IPS-NIHi7 (cell line): ENCODE data around the gene ANXA4.
"Not testable (repeated sequence)": the region's sequence is repeated elsewhere in the genome, so short reads cannot be mapped to it uniquely, and the experiment has no call there.

Experiments used
- DNase-seq: peaks from one replicate; pipeline ENCODE4 v3.0.0; 2012; ENCODE audit warnings: mixed read lengths; ENCODE audit errors: extremely low spot score

ANXA4 gene

DNA sequence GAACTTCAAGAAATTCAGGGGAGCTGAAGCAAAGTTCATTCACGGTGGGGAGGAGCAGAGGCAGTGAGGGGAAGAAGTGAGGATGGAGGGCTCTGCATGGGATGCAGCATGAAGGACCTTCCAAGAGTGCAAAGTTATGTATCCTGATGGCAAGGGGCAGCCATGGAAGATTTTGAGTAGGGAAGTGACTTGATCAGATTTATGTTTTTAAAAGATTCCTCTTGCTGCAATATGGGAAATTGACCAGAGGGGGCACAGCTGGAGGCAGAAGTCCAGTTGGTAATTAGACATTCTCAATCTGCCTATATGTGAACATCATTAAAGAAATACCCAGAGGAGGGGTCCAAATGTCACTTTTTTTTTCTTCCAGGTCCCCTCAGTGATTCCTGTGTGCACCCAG, 21.5 kb upstream of the ANXA4 start:
- no peak for DNase-seq

DNA sequence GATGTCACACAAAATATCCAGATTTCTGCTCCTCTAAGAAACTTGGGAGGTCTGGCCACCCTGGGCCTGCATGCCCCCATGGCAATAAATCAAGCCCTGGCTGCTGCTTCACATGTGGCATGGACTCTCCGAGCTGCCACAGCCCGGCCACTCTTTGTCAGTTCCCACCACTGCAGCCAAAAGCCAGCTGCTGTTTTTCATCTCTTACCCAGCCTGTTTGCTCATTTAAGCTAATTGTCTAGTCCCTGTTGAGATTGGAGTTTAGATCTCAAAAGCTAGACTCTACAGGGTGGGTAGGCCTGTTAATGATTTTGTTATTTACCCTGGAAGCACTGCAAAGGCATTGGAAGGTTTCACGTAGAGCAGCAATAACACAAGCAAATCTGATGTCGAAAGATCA, 20.9 kb upstream of the ANXA4 start:
- no peak for DNase-seq

DNA sequence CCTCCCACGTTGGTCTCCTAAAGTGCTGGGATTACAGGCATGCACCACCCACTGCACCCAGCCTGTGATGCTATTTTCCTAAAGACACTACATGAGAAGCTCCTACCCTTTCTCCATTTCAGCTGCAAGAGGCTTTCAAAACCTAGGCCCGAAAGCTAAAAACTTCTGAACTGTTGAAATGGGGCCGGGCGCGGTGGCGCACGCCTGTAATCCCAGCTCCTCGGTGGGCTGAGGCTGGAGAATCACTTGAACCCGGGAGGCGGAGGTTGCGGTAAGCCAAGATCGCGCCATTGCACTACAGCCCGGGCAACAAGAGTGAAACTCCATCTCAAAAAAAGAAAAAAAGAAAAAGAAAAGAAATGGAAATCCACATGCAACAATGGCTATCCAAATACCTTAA, 18.1 kb upstream of the ANXA4 start:
- DNase-seq: no peak

DNA sequence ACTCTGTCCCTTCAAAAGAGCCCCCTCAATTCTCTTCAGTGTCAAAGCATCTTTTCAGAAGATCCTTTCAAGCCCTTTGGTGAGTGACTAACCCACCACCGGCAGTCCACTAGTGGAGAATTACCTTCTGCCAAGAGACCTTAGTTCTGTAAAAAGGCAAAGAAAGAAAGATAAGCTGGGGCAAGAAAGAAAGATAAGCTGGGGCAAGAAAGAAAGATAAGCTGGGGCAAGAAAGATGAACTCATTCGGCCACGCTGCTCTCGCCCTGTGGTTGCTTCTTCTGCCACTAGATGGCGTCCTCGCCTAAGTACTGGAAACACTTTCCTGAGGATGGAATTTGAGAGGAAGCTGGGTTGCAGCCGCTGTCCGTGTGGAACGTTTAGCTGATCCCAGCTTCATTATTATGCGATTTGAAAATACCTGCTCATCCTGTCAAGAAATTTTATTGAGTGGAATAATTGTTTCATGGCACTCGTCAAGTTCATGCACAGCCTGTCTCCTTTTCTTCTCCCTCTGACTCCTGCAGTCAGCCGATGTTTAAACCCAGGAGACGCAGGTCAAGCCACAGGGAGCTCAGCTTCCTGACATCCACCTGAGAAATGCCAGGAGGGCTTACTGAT, 17.3 kb upstream of the ANXA4 start:
- peak; percentile 73 for DNase-seq

GRCh38 chr2:69725706-69726360, 16.1 kb upstream of the ANXA4 start:
- no peak for DNase-seq

- DNase-seq: no peak
Measured at GRCh38 chr2:69729266-69729665, 12.7 kb upstream of the ANXA4 start.

DNA sequence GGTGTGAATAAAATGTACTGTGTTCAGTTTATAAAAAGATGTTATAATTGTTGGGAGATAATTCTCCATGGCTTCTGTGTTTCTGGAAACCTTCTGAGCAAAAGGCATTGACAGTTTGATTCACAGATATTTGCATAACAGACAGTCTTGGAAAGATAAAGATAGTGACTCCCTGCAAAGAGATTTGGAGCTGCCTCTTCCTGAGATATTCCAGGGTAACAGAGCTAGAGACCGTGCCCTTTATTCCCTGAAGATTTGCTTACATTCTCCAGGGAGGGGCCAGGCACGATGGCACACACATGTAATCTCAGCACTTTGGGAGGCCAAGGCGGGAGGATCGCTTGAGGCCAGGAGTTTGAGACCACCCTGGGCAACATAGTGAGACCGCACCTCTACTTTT, 12.2 kb upstream of the ANXA4 start:
- no peak for DNase-seq

- DNase-seq: no peak
Measured at GRCh38 chr2:69731147-69731970, 10.6 kb upstream of the ANXA4 start.

- no peak for DNase-seq
Measured at GRCh38 chr2:69733342-69734034, 8.4 kb upstream of the ANXA4 start.

- DNase-seq: no peak
Measured at GRCh38 chr2:69734035-69734611, 7.8 kb upstream of the ANXA4 start.

- no peak for DNase-seq
Measured at GRCh38 chr2:69734854-69735544, 6.9 kb upstream of the ANXA4 start.

- no peak for DNase-seq
Measured at GRCh38 chr2:69735686-69736085, 6.2 kb upstream of the ANXA4 start.

GRCh38 chr2:69738149-69738548, 3.8 kb upstream of the ANXA4 start:
- not testable (repeated sequence) for DNase-seq

DNA sequence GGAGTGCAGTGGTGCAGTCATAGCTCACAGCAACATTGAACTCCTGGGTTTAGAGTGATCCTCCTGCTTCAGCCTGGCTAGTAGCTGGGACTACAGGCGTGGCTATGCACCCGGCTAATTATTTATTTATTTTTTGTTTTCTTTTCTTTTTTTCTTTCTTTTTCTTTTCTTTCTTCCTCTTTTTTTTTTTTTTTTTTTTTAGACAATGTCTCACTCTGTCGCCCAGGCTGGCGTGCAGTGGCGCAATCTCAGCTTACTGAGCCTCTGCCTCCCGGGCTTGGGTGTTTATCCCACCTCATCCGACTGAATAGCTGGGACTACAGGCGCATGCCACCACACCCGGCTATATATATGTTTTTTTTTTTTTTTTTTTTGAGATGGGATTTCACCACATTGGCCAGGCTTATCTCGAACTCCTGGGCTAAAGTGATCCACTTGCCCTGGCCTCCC, 1.4 kb upstream of the ANXA4 start:
- DNase-seq: no peak

DNA sequence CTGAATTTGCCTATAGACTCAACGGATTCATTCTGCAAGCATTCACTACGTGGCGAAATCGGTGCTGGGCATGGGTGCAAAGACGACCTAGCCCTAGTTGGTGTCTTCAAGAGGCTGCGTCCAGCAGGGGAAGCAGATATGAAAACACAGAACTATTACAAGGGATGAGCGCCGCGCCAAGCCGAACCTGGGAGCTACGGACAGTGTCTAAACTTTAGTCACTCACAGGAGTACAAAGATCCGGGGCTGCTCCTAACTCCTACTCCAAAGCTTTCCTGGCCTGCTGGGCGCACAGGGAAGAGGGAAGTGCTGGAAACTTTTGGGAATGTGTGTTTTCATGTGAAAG, 732 bp upstream of the ANXA4 start:
- peak; percentile 55 for DNase-seq

DNA sequence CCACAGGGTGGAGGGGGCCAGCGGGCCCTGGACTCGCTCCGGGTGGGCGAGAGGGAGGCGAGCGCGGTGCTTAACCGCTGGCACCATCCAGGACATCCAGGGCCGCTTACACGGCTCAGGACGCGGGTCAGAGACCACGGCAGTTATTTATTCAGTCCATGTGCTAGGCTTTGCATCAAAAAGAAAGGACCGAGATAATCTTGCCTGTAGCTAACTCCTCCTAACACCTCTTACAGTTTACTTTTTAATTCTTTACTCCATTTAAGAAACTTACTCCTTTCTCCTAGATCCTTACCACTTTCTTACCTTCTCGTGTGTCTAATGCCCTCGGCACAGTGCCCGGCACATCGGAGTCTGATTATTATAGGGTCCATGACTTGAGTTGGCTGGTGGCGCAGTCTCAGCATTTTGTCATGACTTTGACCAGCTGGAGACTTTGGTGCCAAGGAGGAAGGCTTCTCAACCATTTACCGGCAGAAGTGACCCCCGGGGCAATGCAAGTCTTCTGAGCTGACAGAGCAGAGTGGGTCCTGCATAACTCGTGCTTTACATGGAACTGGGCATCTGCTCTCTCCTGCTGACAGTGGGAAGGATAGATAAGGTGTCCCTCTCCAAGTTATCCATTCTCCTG, 503 bp downstream of the ANXA4 start:
- peak; percentile 35 for DNase-seq

DNA sequence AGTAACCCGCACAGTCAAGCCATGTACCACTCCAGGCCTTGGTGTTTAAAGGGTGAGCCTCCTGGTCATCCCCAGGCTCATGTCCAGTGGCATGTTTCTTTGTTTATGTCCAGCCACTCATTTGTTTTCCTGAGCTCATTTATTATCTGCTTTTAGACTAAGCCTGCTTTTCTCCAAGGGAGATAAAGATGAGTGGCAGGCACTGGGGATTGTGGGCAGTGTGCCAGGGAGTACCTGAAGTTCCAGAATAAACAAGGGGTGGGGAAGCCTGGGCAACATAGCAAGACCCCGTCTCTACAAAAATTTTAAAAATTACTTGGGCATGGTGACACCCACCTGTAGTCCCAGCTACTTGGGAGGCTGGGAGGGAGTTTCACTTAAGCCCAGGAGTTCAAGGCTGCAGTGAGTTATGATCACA, 1.9 kb downstream of the ANXA4 start:
- DNase-seq: no peak

- no peak for DNase-seq
Measured at GRCh38 chr2:69744456-69744855, 2.5 kb downstream of the ANXA4 start.

GRCh38 chr2:69745035-69745434, 3.1 kb downstream of the ANXA4 start:
- no peak for DNase-seq

DNA sequence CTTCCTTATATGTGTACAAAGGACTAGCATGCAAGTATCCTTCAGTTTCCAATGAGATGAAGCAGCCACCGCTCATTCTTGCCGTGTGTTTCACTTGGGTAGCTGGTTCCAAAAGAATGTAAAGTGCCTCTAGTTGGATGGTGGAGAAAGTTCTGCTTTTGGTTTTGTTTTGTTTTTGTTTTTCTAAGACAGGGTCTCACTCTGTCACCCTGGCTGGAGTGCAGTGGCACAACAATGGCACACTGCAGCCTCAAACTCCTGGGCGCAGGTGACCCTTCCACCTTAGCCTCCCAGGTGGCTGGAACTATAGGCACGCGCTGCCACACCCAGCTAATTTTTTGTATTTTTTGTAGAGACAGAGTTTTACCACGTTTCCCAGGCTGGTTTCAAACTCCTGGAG, 8.3 kb downstream of the ANXA4 start:
- DNase-seq: no peak
